Epidermal melanocyte (primary cell): ENCODE data around the gene ADORA2B.
A peak's percentile ranks its signal among the peaks of the same experiment; 100 is the strongest.
"Not testable (repeated sequence)": the region's sequence is repeated elsewhere in the genome, so short reads cannot be mapped to it uniquely, and the experiment has no call there.

Experiments
- DNase-seq: peaks from one replicate; pipeline ENCODE4 v3.0.0; 2011; ENCODE audit warnings: low spot score; ENCODE audit not compliant: insufficient read length

ADORA2B gene

DNA sequence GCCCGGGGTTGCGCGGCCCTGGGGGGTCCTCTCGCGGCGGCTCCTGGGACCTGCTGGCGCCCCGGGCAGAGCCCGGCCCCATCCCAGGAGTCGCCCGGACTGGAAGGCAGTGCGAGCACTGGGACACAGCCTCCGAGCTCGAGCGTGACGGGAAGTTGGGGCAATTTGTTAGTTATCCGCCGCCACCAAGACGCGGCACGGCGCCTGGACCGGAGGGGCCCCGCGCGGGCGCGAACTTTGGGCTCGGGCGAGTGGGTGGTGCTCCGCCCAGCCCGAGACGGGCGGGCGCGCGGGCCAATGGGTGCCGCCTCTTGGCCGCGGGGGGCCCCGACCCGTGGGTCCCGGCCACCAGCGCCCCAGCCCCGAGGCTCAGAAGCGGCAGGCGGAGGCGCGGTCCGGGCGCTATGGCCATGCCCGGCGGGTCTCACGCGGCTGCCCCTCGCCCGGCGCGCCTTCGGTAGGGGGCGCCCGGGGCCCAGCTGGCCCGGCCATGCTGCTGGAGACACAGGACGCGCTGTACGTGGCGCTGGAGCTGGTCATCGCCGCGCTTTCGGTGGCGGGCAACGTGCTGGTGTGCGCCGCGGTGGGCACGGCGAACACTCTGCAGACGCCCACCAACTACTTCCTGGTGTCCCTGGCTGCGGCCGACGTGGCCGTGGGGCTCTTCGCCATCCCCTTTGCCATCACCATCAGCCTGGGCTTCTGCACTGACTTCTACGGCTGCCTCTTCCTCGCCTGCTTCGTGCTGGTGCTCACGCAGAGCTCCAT is at the start of gene ADORA2B:
Gene ADORA2B (plus strand): TSS at position 372 of the 768 bp plus-strand sequence. CDS start 119 bp downstream, at position 491.
- peak; percentile 75 for DNase-seq

DNA sequence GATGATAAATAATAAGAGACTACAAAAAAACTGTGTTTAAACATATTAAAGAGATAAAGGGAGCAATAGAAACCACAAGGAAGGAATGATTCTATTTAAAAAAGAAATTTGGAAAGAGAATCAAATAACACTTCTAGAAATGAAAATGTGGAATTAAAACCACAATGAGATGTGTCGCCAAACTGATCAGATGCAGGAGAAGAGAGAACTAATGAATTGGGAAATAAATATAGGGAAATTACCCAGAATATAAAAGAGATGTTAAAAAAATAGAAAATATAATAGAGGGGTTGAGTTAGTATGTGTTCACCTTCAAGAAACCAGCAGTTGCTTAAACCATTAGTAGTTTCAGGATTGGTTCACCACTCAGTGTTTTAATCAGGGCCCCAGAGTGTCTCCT is 48.7 kb upstream of the ADORA2B start:
- no peak for DNase-seq

DNA sequence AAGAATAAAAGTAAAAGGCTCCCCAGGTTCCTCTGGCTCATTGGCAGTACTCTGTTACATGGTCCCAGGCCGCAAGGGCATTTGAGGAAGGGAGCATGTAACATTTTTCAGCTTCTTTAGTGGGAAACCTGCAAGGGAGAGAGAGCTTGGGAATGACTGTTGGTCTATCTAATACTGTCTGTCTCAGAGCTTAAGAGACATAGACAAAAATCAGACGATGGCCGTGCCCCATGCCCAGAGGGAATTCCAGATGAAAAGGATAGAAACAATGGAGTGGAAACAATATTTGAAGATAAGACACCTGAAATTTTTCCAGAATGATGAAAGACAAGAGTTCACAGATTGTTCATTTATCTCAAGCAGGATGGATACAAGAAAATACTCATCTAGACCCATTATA is 48.1 kb upstream of the ADORA2B start:
- no peak for DNase-seq

DNA sequence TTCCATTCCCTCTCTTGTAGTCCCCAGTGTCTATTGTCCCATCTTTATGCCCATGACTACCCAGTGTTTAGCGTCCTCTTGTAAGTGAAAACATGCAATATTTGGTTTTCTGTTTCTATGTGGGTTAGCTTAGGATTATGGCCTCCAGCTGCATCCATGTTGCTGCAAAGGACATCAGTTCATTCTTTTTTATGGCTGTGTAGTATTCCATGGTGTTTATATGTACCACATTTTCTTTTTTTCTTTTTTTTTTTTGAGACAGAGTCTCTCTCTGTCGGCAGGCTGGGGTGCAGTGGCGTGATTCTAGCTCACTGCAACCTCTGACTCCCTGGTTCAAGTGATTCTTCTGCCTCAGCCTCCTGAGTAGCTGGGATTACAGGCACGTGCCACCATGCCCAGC is 45.3 kb upstream of the ADORA2B start:
- DNase-seq, result not testable (repeated sequence)

DNA sequence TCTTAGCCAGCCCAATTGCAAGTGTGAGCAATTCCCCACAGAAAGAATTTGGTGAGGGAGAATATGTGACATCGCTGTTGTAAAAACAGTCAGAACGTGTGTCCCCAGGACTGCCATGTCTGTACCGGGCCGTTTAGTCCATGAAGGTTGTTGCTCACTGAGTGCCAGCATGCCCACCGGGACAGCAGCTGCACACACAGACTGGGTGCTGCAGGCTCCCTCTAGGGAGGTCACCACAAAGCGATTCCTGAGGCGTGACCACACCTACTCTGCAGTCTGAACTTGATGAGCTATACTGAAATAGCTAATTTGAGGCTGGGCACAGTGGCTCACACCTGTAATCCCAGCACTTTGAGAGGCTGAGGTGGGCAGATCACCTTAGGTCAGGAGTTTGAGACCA is 44.1 kb upstream of the ADORA2B start:
- DNase-seq, result no peak

DNA sequence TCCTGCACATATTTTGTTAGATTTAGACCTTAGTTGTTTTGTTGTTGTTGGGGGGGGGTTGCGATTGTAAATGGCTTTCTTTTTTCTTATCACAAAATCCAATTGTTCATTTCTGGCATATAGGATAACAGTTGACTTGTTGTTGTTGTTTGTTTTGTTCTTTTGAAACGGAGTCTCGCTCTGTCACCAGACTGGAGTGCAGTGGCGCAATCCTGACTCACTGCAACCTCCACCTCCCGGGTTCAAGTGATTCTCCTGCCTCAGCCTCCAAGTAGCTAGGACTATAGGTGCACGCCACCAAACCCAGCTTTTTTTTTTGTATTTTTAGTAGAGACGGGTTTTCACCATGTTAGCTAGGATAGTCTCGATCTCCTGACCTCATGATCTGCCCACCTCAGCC is 39.7 kb upstream of the ADORA2B start:
- DNase-seq, result not testable (repeated sequence)

DNA sequence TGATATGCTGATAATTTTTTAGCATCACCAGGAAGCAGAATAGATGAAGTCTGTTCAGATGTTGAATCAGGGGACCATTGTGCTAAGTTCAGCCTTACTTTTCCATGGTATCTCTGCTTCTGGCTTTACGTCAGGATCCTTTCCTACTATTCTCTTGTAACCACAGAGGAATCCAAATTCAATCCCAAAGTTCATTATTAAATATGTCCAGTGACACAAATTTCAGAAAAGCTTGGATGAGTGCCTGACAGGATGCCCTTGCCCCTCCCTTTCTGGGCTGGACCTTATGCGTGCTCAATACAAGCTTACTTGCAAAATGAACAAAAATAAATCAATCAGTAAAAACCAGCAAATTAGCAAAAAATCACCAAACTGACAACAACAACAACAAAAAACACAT is 37.6 kb upstream of the ADORA2B start:
- DNase-seq, result no peak

DNA sequence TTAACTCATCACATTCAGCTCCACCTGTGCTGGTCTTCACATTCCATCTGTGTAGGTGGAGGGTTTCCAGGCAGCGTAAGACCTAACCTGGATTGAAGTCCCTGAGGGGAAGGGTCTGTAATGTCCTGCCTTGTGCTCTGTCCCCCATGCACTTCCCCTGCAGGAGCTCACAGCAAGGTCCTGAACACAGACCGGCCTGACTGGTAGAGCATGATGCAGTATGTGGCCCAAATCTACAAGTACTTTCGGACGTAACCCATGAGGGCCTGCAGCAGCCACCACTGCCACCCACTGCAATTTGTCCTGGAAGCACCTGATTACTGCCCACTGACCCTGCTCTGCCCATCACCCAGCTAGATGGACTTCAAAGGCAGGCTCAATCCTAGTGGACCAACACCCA is 36.6 kb upstream of the ADORA2B start:
- DNase-seq, result no peak

DNA sequence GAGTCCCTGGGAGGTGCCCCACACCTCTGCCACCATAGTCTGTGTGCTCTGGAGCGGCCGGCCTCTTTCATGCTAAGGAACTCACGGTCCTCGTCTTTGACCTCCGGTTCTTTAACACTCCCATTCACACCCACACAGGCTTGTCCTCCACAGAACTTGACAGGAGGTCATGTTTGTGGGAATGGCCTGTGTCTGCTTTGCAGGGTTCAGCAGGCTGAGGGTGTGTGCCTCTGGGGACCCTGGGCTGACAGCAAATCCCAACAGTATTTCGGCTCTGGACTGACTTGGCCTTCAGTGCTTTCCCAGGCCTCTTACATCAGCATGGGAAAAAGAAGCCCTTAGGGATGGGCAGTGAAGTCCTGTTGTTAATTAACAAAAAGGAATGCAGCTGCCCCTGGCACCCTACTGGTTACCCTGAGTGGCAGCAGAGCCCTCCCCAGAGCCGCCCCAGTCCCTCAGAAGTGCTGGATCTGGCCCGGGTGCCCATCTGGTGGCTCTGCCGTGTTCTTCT is 35.4 kb upstream of the ADORA2B start:
- DNase-seq, result no peak

DNA sequence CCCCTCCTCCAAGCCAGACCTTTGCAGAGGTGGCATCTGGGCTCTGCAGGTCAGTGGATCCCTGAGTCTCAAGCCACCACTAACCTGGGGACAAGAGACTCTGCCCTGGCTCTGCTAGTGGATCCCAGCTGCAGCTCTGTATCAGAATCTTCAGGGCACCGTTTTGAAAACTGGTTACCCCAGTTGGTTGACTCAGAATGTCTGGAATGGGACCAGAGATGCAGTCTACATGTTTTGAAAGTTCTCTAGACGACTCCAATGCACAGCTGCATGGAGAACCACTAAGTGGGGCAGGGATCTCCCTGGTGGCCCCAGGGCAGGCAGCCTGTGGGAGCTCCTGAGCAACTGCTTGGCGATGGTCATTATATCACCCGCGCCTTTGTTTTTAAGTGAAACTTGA is 34.1 kb upstream of the ADORA2B start:
- no peak for DNase-seq

DNA sequence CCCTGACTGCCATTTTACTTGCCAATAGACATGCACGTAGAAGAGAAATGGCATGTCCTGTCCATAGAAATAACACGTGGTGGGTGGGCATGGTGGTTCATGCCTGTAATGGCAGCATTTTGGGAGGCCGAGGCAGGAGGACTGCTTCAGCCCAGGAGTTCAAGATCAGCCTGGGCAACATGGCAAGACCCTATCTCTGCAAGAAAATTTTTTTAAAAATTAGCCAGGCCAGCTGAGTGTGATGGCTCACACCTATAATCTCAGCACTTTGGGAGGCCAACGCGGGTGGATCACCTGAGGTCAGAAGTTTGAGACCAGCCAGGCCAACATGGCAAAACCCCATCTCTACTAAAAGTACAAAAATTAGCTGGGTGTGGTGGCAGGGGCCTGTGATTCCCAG is 33.2 kb upstream of the ADORA2B start:
- DNase-seq, result not testable (repeated sequence)

DNA sequence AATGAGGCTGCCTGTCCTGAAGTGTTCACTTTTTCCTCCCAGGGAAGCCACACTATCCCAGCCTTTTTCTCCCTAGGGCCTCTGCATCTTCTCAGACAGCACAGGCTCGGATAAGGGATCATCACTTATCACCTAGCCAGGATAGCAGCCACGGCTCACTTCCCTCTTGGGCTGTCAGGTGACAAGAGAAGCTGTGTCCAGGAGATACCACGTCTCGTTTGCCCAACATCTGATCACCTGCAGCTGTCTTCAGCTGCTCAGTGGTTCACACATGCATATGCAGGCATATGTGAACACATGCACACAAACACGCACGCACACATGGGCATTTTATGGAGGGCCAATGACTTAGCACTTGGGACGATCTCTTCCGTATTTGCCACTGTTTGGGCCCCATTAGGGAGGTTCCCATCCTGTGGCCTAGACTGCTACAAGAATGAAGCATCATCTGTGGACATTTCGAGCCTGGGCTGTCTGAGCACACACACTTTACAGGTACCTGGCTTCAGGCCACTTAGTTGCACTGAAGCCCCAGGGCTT is 32.4 kb upstream of the ADORA2B start:
- no peak for DNase-seq

DNA sequence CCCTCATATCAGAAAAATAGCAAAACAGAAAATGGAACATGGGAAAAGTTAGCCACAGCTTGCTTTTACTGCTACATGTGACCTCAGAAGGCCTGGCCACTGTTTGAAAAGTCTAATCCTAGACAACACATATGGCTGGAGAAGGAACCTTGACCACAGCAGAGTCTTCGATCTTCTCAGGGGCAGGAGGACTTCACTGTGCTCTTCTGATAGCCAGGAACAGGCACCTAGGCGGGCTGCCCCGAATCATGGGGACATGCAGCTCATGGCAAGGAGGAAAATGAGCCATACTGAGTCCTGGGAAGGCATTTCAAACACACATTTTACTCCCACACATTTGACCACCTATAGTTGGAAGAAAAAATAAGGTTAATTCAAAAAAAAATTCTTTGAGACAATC is 31.1 kb upstream of the ADORA2B start:
- DNase-seq, result no peak

DNA sequence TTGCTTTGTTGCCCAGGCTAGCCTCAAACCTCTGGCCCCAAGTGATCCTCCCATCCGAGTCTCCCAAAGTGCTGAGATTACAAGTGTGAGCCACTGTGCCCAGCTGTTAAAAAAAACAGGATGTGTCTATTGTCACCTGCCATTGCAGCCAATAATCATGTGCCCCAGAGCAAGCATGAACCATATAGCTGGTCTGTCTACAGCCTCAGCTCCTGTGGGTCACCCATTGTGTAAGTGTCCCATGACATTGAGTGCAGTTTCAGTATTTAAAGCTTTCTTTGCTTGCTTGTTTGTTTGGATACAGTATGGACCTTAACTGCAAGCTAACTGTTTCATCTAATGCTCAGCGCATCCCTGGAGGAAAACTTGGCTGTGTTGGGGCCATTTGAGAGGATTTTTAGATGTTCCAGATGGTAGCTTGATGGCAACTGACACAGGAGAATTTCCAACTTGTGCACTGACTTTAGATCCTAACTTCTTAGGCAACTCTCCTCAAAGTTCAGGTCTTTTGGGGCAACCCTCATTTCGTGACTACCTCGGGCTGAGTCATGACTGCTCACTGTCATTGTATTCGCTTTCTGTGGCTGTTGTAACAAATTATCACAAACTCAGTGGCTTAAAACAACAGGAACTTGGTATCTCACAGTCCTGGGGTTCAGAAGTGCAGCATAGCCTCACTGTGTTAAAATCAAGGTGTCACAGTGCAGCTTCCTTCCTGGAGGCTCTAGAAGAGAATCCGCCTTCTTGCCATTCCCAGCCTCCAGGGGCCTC is 30.3 kb upstream of the ADORA2B start:
- DNase-seq, result peak; percentile 18

DNA sequence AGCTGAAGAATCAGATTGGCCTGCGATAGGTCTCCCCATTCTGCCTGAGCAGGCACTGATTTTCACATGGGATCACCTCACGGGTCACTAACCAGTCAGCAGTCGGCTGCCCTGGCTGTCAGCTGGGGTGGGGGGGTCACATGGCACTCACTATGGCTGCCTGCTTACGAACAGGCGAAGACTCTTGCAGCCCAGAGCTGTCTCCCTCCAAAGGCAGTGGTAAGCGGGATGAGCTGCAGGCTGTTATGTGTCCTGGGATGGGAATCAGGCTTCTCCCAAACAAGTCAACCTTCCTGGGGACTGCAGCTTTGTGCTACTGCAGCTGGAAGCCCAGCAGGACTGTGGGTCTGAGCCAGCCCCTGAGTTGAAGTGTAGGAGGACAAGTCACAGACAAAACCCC is 29.0 kb upstream of the ADORA2B start:
- no peak for DNase-seq

DNA sequence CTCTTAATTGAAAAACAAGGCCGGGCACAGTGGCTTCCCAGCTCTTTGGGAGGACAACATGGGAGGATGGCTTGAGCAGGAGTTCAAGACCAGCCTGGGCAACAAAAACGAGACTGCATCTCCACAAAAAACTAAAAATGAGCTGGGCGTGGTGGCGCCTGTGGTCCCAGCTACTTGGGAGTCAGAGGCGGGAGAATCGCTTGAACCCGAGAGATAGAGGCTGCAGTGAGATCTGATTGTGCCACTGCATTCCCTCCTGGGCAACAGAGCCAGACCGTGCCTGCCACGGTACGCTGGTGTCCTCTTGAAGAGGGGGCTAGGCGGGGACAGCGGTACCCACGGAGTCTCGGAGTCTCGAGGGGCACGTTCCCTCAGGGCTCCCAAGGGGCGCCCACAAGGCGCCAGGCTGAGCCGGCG is 27.9 kb upstream of the ADORA2B start:
- no peak for DNase-seq

DNA sequence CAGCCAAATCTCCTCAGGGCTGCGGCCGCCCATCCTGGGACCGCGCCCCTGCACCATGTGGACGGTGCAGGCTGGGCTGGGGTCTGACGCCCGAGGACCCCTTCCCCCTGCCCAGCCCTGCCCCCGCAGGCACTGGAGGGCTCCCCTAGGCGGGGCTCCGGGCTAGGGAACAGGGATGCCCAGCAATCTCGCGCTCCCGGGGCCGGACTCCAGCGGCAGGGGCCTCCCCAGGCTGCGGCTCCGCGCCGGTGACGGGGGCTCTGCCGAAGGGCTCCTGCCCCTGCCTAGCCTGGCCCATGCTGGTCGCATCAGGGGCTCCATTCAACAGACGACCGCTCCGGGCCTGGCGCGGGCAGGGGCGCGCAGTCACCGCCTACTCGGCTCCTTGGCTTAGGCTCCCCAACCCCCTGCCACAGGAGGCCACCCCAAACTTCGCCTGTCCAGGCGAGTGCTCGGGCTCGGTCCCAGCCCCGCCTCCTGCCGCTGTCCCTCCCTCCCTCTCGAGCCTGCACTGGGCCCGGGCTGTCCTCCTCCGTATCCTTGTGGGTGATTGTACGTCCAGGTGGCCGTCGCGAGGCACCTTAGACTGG is 27.4 kb upstream of the ADORA2B start:
- no peak for DNase-seq

DNA sequence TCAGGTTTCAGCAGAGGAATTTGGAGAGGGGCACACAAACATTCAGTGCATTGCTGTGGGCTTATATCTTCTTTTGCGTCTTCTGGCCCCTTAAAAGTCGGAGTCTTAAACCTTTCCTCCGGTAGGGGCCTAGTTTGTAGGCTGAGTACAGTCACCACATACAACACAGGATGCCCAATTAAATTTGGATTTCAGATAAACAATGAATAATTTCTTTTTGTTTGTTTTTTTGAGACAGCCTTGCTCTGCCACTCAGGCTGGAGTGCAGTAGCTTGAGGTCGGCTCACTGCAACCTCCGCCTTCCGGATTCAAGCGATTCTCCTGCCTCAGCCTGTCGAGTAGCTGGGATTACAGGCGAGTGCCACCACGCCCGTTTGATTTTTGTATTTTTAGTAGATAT is 26.7 kb upstream of the ADORA2B start:
- no peak for DNase-seq

DNA sequence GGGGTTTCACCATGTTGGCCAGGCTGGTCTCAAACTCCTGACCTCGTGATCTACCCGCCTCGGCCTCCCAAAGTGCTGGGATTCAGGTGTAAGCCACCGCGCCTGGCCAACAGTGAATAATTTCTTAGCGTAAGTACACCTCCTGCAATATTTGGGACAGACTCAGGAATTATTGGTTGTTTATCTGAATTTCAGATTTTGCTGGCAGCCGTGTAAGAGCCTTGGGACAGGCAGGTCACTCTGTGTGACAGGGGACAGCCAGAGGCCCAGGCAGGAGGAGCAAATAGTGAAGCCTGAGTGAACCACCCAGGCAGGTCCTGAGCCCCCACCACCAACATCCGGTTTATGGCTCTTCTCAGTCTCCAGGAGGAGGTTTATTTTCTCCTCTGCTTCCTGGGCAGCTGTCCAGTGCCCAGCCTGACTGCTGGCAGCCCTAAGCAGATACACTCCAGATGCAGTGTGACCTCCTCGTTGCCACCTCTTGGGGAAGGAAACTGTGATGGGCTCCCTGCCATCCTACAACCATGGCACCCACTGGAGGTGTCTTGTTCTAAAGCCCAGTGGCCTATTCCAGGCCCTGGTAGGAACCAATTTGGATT is 26.2 kb upstream of the ADORA2B start:
- DNase-seq, result no peak

DNA sequence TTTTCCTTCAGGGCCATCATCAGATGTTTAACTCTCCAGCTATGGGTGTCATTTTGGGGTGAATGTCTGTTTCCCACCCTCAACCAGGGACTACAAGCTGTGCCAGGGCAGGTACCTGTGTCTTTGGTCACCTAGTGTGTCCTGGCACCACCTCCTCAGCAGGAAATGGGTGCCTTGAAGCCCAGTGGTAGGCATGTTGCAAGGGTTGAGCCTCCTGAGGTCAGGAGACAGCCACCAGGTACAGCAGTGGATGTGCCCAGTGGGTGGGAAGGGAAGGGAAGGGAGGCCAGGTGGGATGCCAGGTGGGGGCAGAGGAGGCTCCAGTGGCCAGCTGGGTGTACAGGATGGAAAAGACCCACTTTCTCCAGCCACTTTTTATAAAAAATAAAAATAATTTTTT is 25.5 kb upstream of the ADORA2B start:
- DNase-seq, result no peak

DNA sequence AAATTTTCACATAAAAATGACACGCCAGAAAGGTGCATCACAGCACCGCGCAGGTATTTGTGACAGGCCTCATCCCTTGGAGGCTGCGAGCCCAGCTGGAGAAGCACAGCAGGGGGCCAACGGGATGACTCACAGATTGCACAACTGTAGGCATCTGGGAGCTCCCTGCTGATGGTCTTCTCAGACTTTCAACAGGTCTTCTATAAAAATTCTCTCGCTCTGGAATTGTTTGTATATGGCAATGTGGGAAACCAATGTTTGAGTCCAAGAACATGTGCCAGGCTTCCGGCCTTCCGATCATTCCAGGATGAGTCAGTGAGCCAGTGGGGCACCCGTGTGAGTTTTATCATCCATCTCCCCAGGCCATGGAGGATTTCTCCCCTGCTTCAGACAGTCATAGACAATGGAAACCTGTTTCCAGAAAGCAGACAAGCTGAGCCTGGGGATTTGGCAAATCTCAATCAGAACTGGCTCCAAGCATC is 24.1 kb upstream of the ADORA2B start:
- DNase-seq, result peak; percentile 23
